Measurements from ENCODE around the gene TSPAN9. TPM values are rescaled to one million over a fixed set of nuclear protein-coding genes. Genes with fewer than 3 reads are reported as not detected.

Gene TSPAN9
- total RNA-seq, 3 donors from 2014 or later (not counting 1 experiment from before 2014, with no cell fraction given): 0.86 to 1.6 (median 1.1) TPM

DNA sequence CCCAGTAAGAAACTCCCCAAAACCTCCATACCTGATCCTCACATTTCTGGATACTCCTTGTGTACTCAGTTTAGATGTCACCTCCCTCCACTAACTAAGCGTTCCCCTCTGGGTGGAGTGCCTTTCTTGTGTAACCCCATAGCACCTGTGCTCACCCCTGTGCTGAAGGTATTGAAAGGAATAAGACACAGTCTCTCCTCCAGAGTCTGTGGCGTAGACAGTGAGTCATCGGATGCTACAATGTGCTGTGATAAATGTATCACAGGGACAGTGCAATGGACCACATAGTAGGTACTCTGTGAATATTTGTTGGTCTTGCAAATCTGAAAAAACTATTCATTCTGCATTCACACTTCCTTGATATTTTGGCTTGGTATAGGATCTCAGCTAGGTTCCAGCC lies 30.8 kb downstream of the TSPAN9 start:
- intact Hi-C loops (cut with micrococcal nuclease): no loop called here
- no peaks in the 10 kb centered on the region for H3K9me3 ChIP-seq (ENCODE audit: control insufficient read depth, insufficient read depth, low read length)
- H3K4me3 Mint-ChIP-seq: no peak overlapping the region
- peaks cover 6 to 16% of the 10 kb centered on the region in 2 donors for H3K27me3 Mint-ChIP-seq (ENCODE audit: low read depth in 2 of 2)
- 86% methylated on average over 3 of the region's 3 CpGs for WGBS (ENCODE audit: insufficient coverage)
- ATAC-seq (no peak), DNase-seq (no peak)
- TF ChIP-seq, protein P1, sequence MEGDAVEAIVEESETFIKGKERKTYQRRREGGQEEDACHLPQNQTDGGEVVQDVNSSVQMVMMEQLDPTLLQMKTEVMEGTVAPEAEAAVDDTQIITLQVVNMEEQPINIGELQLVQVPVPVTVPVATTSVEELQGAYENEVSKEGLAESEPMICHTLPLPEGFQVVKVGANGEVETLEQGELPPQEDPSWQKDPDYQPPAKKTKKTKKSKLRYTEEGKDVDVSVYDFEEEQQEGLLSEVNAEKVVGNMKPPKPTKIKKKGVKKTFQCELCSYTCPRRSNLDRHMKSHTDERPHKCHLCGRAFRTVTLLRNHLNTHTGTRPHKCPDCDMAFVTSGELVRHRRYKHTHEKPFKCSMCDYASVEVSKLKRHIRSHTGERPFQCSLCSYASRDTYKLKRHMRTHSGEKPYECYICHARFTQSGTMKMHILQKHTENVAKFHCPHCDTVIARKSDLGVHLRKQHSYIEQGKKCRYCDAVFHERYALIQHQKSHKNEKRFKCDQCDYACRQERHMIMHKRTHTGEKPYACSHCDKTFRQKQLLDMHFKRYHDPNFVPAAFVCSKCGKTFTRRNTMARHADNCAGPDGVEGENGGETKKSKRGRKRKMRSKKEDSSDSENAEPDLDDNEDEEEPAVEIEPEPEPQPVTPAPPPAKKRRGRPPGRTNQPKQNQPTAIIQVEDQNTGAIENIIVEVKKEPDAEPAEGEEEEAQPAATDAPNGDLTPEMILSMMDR (IDR thresholded peaks at IDR 0.05): no peak
- peaks cover 0 to 8% of the 10 kb centered on the region in 2 donors for H3K4me1 Mint-ChIP-seq
- no peak overlapping the region for H3K27ac ChIP-seq (ENCODE audit: low read length)
- H3K4me1 ChIP-seq (ENCODE audit: control insufficient read depth, insufficient read depth, low read length): no peaks in the 10 kb centered on the region
- H3K9me3 Mint-ChIP-seq: no peaks in the 10 kb centered on the region
- no peaks in the 10 kb centered on the region for H3K27me3 ChIP-seq (ENCODE audit: control insufficient read depth, insufficient read depth, low read length)
- no peak overlapping the region for H3K27ac Mint-ChIP-seq
- H3K36me3 Mint-ChIP-seq: no peaks in the 10 kb centered on the region
- H3K36me3 ChIP-seq (ENCODE audit: control insufficient read depth, insufficient read depth, low read length): no peaks in the 10 kb centered on the region
- H3K4me3 ChIP-seq (ENCODE audit: low read length): no peak overlapping the region

DNA sequence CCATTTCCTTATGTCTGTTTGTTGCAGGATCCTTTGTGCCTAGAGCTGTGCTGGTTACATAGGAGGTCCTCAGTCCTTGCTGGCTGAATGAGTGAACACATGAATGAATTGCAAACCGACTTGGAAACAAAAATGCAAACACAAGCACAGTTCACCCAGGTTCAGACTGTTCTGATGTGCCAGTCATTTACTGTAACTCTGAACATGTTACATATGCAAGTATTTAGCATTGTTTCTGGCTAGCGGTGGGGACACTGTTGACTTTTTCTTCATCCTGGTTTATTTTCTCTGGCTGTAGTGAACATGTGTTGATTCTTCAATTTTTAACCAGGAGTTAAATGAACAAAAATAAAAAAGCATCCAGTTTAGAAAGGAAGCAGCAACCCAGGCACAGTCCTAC lies 33.4 kb downstream of the TSPAN9 start:
- H3K27me3 Mint-ChIP-seq (ENCODE audit: low read depth in 2 of 2): peaks cover 10 to 22% of the 10 kb centered on the region in 2 donors
- no peak overlapping the region for H3K4me3 ChIP-seq (ENCODE audit: low read length)
- ATAC-seq: no peak
- no peaks in the 10 kb centered on the region for H3K9me3 ChIP-seq (ENCODE audit: control insufficient read depth, insufficient read depth, low read length)
- H3K27me3 ChIP-seq (ENCODE audit: control insufficient read depth, insufficient read depth, low read length): no peaks in the 10 kb centered on the region
- no peaks in the 10 kb centered on the region for H3K36me3 Mint-ChIP-seq
- DNase-seq: no peak
- intact Hi-C loops (cut with micrococcal nuclease): no loop called here
- no peak overlapping the region for H3K27ac ChIP-seq (ENCODE audit: low read length)
- no peaks in the 10 kb centered on the region for H3K36me3 ChIP-seq (ENCODE audit: control insufficient read depth, insufficient read depth, low read length)
- H3K9me3 Mint-ChIP-seq: no peaks in the 10 kb centered on the region
- H3K27ac Mint-ChIP-seq: no peak overlapping the region
- TF ChIP-seq, protein P1 (IDR thresholded peaks at IDR 0.05): no peak
- H3K4me1 ChIP-seq (ENCODE audit: control insufficient read depth, insufficient read depth, low read length): no peaks in the 10 kb centered on the region
- WGBS (ENCODE audit: insufficient coverage): 81% methylated on average over 2 of the region's 2 CpGs
- no peak overlapping the region for H3K4me3 Mint-ChIP-seq
- peaks cover 0 to 8% of the 10 kb centered on the region in 2 donors for H3K4me1 Mint-ChIP-seq

DNA sequence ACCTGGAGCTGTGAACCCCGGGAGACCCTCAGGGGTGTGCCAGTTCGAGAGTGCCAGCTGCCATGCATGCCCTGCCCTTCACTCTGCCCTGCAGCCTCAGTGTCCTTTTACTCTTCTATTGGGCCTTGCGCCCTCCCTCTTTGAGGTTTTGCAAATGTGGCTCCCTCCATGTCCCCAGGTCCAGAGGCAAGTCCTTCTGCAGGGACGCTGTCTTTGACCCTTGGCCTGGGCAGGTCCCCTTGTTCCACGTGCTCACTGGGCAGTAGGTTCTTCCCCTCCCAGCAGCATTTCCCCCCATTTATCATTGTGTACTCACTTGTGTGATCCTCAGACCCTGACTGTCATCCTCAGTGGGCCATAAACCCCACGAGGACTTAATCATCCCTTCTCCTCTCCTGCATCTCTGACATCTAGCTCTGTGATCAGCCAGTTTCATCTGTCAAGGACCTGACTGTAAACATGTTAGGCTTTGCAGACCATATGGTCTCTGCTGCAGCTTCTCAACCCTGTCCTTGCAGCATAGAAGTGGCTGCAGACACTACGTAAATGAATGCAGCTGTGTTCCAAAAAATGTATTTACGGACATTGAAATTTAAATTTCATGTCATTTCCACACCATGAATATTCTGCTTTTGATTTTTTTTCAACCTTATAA lies 36.6 kb downstream of the TSPAN9 start:
- no peak overlapping the region for H3K27ac ChIP-seq (ENCODE audit: low read length)
- 72% methylated on average over 8 of the region's 8 CpGs for WGBS (ENCODE audit: insufficient coverage)
- no peaks in the 10 kb centered on the region for H3K9me3 Mint-ChIP-seq
- intact Hi-C loops (cut with micrococcal nuclease): no loop called here
- ATAC-seq (no peak), DNase-seq (no peak)
- no peaks in the 10 kb centered on the region for H3K4me1 Mint-ChIP-seq
- H3K27me3 Mint-ChIP-seq (ENCODE audit: low read depth in 2 of 2): peaks cover 10 to 19% of the 10 kb centered on the region in 2 donors
- H3K36me3 ChIP-seq (ENCODE audit: control insufficient read depth, insufficient read depth, low read length): no peaks in the 10 kb centered on the region
- no peaks in the 10 kb centered on the region for H3K4me1 ChIP-seq (ENCODE audit: control insufficient read depth, insufficient read depth, low read length)
- no peaks in the 10 kb centered on the region for H3K36me3 Mint-ChIP-seq
- H3K4me3 Mint-ChIP-seq: no peak overlapping the region
- H3K9me3 ChIP-seq (ENCODE audit: control insufficient read depth, insufficient read depth, low read length): no peaks in the 10 kb centered on the region
- H3K27ac Mint-ChIP-seq: no peak overlapping the region
- TF ChIP-seq, protein P1 (IDR thresholded peaks at IDR 0.05): no peak
- no peak overlapping the region for H3K4me3 ChIP-seq (ENCODE audit: low read length)
- H3K27me3 ChIP-seq (ENCODE audit: control insufficient read depth, insufficient read depth, low read length): peaks cover 3% of the 10 kb centered on the region

DNA sequence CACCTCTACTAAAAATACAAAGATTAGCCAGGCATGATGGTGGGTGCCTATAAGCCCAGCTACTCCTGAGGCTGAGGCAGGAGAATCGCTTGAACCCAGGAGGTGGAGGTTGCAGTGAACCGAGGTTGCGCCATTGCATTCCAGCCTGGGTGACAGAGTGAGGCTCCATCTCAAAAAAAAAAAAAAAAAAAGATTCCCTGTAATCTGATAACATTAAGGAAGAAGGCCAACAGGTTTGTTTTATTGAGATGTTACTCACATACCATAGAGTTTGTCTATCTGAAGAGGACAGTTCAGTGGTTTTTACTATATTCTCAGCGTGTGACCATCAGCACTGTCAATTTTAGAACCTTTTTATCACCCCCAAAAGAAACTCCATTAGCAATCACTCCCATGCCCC lies 37.5 kb downstream of the TSPAN9 start:
- Histone ChIP-seq H3K4me3 (ENCODE audit: low read length) (no peak overlapping the region), H3K4me1 (ENCODE audit: control insufficient read depth, insufficient read depth, low read length) (peaks cover 3% of the 10 kb centered on the region), H3K27me3 (ENCODE audit: control insufficient read depth, insufficient read depth, low read length) (peaks cover 3% of the 10 kb centered on the region), H3K27ac (ENCODE audit: low read length) (no peak overlapping the region), H3K9me3 (ENCODE audit: control insufficient read depth, insufficient read depth, low read length) (no peaks in the 10 kb centered on the region), H3K36me3 (ENCODE audit: control insufficient read depth, insufficient read depth, low read length) (no peaks in the 10 kb centered on the region)
- TF ChIP-seq, protein P1 (IDR thresholded peaks at IDR 0.05): no peak
- Mint-ChIP-seq H3K4me3 (no peak overlapping the region), H3K9me3 (no peaks in the 10 kb centered on the region), H3K27me3 (ENCODE audit: low read depth in 2 of 2) (peaks cover 10 to 20% of the 10 kb centered on the region in 2 donors), H3K36me3 (no peaks in the 10 kb centered on the region), H3K27ac (no peak overlapping the region), H3K4me1 (peaks cover 0 to 4% of the 10 kb centered on the region in 2 donors)
- WGBS (ENCODE audit: insufficient coverage): 96% methylated on average over 2 of the region's 4 CpGs
- ATAC-seq (no peak), DNase-seq (no peak)
- intact Hi-C loops (cut with micrococcal nuclease): no loop called here

Data from natural killer cell (primary cell).